HEK293 (cell line): ENCODE data around the gene STAMBPL1.

ENCODE experiments used
- ZBTB8A ChIP-seq: fragments of 450-650 bp; formaldehyde crosslinking; IDR thresholded peaks from 2 replicates; pipeline ENCODE4 v1.5.1; 2016; ENCODE audit warnings: missing biosample characterization, missing genetic modification characterization
- ZNF174 ChIP-seq: fragments of 450-650 bp; formaldehyde crosslinking; IDR thresholded peaks from 2 replicates; pipeline ENCODE4 v1.5.0; 2017; ENCODE audit warnings: missing biosample characterization, mild to moderate bottlenecking, missing genetic modification characterization
- ZNF530 ChIP-seq: fragments of 450-650 bp; formaldehyde crosslinking; IDR thresholded peaks from 2 replicates; pipeline ENCODE4 v1.5.1; 2016; ENCODE audit warnings: low read depth, missing biosample characterization, missing genetic modification characterization
- ZNF621 ChIP-seq: fragments of 450-650 bp; formaldehyde crosslinking; IDR thresholded peaks from 2 replicates; pipeline ENCODE4 v1.5.1; 2017; ENCODE audit warnings: missing biosample characterization, missing genetic modification characterization
- TF ChIP-seq, protein P1 (sequence below): fragments of 450-650 bp; formaldehyde crosslinking; IDR thresholded peaks from 2 replicates; pipeline ENCODE4 v1.5.1; 2016; ENCODE audit warnings: missing biosample characterization, missing genetic modification characterization
- TF ChIP-seq, protein P2 (sequence below): fragments of 450-650 bp; formaldehyde crosslinking; IDR thresholded peaks from 2 replicates; pipeline ENCODE4 v1.5.1; 2016; ENCODE audit warnings: missing biosample characterization, missing genetic modification characterization
- TF ChIP-seq, protein P3 (sequence below): fragments of 450-650 bp; formaldehyde crosslinking; IDR thresholded peaks from 2 replicates; pipeline ENCODE4 v1.5.1; 2016; ENCODE audit warnings: missing biosample characterization, missing genetic modification characterization

- TF ChIP-seq, protein P1, sequence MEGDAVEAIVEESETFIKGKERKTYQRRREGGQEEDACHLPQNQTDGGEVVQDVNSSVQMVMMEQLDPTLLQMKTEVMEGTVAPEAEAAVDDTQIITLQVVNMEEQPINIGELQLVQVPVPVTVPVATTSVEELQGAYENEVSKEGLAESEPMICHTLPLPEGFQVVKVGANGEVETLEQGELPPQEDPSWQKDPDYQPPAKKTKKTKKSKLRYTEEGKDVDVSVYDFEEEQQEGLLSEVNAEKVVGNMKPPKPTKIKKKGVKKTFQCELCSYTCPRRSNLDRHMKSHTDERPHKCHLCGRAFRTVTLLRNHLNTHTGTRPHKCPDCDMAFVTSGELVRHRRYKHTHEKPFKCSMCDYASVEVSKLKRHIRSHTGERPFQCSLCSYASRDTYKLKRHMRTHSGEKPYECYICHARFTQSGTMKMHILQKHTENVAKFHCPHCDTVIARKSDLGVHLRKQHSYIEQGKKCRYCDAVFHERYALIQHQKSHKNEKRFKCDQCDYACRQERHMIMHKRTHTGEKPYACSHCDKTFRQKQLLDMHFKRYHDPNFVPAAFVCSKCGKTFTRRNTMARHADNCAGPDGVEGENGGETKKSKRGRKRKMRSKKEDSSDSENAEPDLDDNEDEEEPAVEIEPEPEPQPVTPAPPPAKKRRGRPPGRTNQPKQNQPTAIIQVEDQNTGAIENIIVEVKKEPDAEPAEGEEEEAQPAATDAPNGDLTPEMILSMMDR (tag by site-specific recombination), result no peak
- TF ChIP-seq ZNF174 (tag by site-specific recombination), result no peak
- TF ChIP-seq ZNF621 (tag by site-specific recombination), result no peak
- TF ChIP-seq, protein P2, sequence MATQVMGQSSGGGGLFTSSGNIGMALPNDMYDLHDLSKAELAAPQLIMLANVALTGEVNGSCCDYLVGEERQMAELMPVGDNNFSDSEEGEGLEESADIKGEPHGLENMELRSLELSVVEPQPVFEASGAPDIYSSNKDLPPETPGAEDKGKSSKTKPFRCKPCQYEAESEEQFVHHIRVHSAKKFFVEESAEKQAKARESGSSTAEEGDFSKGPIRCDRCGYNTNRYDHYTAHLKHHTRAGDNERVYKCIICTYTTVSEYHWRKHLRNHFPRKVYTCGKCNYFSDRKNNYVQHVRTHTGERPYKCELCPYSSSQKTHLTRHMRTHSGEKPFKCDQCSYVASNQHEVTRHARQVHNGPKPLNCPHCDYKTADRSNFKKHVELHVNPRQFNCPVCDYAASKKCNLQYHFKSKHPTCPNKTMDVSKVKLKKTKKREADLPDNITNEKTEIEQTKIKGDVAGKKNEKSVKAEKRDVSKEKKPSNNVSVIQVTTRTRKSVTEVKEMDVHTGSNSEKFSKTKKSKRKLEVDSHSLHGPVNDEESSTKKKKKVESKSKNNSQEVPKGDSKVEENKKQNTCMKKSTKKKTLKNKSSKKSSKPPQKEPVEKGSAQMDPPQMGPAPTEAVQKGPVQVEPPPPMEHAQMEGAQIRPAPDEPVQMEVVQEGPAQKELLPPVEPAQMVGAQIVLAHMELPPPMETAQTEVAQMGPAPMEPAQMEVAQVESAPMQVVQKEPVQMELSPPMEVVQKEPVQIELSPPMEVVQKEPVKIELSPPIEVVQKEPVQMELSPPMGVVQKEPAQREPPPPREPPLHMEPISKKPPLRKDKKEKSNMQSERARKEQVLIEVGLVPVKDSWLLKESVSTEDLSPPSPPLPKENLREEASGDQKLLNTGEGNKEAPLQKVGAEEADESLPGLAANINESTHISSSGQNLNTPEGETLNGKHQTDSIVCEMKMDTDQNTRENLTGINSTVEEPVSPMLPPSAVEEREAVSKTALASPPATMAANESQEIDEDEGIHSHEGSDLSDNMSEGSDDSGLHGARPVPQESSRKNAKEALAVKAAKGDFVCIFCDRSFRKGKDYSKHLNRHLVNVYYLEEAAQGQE, result no peak
- no peak for TF ChIP-seq ZNF530
- TF ChIP-seq, protein P3, sequence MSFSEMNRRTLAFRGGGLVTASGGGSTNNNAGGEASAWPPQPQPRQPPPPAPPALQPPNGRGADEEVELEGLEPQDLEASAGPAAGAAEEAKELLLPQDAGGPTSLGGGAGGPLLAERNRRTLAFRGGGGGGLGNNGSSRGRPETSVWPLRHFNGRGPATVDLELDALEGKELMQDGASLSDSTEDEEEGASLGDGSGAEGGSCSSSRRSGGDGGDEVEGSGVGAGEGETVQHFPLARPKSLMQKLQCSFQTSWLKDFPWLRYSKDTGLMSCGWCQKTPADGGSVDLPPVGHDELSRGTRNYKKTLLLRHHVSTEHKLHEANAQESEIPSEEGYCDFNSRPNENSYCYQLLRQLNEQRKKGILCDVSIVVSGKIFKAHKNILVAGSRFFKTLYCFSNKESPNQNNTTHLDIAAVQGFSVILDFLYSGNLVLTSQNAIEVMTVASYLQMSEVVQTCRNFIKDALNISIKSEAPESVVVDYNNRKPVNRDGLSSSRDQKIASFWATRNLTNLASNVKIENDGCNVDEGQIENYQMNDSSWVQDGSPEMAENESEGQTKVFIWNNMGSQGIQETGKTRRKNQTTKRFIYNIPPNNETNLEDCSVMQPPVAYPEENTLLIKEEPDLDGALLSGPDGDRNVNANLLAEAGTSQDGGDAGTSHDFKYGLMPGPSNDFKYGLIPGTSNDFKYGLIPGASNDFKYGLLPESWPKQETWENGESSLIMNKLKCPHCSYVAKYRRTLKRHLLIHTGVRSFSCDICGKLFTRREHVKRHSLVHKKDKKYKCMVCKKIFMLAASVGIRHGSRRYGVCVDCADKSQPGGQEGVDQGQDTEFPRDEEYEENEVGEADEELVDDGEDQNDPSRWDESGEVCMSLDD, result no peak
- TF ChIP-seq ZBTB8A, result no peak
Measured at GRCh38 chr10:88875081-88875480, 5.0 kb upstream of the STAMBPL1 start.
